HEK293 (cell line): ENCODE measurements around the gene PRXL2C.

Experiments used
- BCL11A ChIP-seq: fragments of 450-650 bp; formaldehyde crosslinking; IDR thresholded peaks from 2 replicates; pipeline ENCODE4 v1.5.1; 2016; ENCODE audit warnings: low read depth, missing biosample characterization, missing genetic modification characterization
- GFI1B ChIP-seq: fragments of 450-650 bp; formaldehyde crosslinking; IDR thresholded peaks from 2 replicates; pipeline ENCODE4 v1.5.1; 2016; ENCODE audit warnings: missing biosample characterization, missing genetic modification characterization
- GLI2 ChIP-seq: fragments of 450-650 bp; formaldehyde crosslinking; IDR thresholded peaks from 2 replicates; pipeline ENCODE4; 2017; ENCODE audit warnings: missing biosample characterization, missing genetic modification characterization, low read depth, borderline replicate concordance
- GLIS2 ChIP-seq: fragments of 450-650 bp; formaldehyde crosslinking; IDR thresholded peaks from 2 replicates; pipeline ENCODE4 v1.5.1; 2016; ENCODE audit warnings: missing biosample characterization, missing genetic modification characterization
- KLF10 ChIP-seq: fragments of 450-650 bp; IDR thresholded peaks from 2 replicates; pipeline ENCODE4 v1.5.1; 2018; ENCODE audit warnings: missing biosample characterization, mild to moderate bottlenecking, missing genetic modification characterization
- KLF7 ChIP-seq: fragments of 450-650 bp; formaldehyde crosslinking; IDR thresholded peaks from 2 replicates; pipeline ENCODE4 v1.5.1; 2016; ENCODE audit warnings: missing biosample characterization, missing genetic modification characterization, borderline replicate concordance
- MEIS1 ChIP-seq: sonication (generic); formaldehyde crosslinking; IDR thresholded peaks from 2 replicates; pipeline ENCODE4 v1.8.1; 2022; ENCODE audit warnings: missing genetic modification reagents, mild to moderate bottlenecking, borderline replicate concordance
- SP2 ChIP-seq: fragments of 450-650 bp; formaldehyde crosslinking; IDR thresholded peaks from 2 replicates; pipeline ENCODE4 v1.5.1; 2016; ENCODE audit warnings: missing biosample characterization, missing genetic modification characterization
- ZBTB1 ChIP-seq: fragments of 450-650 bp; formaldehyde crosslinking; IDR thresholded peaks from 2 replicates; pipeline ENCODE4 v1.5.1; 2016; ENCODE audit warnings: missing biosample characterization, missing genetic modification characterization
- ZBTB48 ChIP-seq: fragments of 450-650 bp; formaldehyde crosslinking; IDR thresholded peaks from 2 replicates; pipeline ENCODE4 v1.5.1; 2016; ENCODE audit warnings: missing biosample characterization, missing genetic modification characterization
- ZEB2 ChIP-seq: fragments of 450-650 bp; formaldehyde crosslinking; IDR thresholded peaks from 2 replicates; pipeline ENCODE4 v1.5.1; 2016; ENCODE audit warnings: missing biosample characterization, missing genetic modification characterization
- ZNF146 ChIP-seq: fragments of 450-650 bp; formaldehyde crosslinking; IDR thresholded peaks from 2 replicates; pipeline ENCODE4 v1.5.1; 2016; ENCODE audit warnings: missing biosample characterization, missing genetic modification characterization
- ZNF155 ChIP-seq: fragments of 450-650 bp; formaldehyde crosslinking; IDR thresholded peaks from 2 replicates; pipeline ENCODE4 v1.5.1; 2016; ENCODE audit warnings: missing biosample characterization, missing genetic modification characterization
- ZNF175 ChIP-seq: fragments of 450-650 bp; formaldehyde crosslinking; IDR thresholded peaks from 2 replicates; pipeline ENCODE4 v1.5.1; 2016; ENCODE audit warnings: missing biosample characterization, missing genetic modification characterization
- ZNF2 ChIP-seq: fragments of 450-650 bp; formaldehyde crosslinking; IDR thresholded peaks from 2 replicates; pipeline ENCODE4 v1.5.1; 2016; ENCODE audit warnings: missing biosample characterization, missing genetic modification characterization
- ZNF335 ChIP-seq: fragments of 450-650 bp; formaldehyde crosslinking; conservative IDR thresholded peaks from 2 replicates; pipeline ENCODE4 v1.5.1; 2016; ENCODE audit warnings: missing biosample characterization, missing genetic modification characterization
- ZNF521 ChIP-seq: fragments of 450-650 bp; formaldehyde crosslinking; IDR thresholded peaks from 2 replicates; pipeline ENCODE4 v1.5.1; 2017; ENCODE audit warnings: missing biosample characterization, mild to moderate bottlenecking, missing genetic modification characterization
- ZNF600 ChIP-seq: fragments of 450-650 bp; formaldehyde crosslinking; IDR thresholded peaks from 2 replicates; pipeline ENCODE4 v1.5.1; 2016; ENCODE audit warnings: missing biosample characterization, missing genetic modification characterization
- ZNF623 ChIP-seq: fragments of 450-650 bp; formaldehyde crosslinking; IDR thresholded peaks from 2 replicates; pipeline ENCODE4 v1.5.1; 2016; ENCODE audit warnings: missing biosample characterization, missing genetic modification characterization
- ZNF843 ChIP-seq: fragments of 450-650 bp; formaldehyde crosslinking; IDR thresholded peaks from 2 replicates; pipeline ENCODE4 v1.5.1; 2016; ENCODE audit warnings: missing biosample characterization, missing genetic modification characterization
- TF ChIP-seq, protein P1 (sequence below): fragments of 450-650 bp; formaldehyde crosslinking; IDR thresholded peaks from 2 replicates; pipeline ENCODE4 v1.5.1; 2017; ENCODE audit warnings: missing biosample characterization, missing genetic modification characterization
- TF ChIP-seq, protein P2 (sequence below): fragments of 450-650 bp; formaldehyde crosslinking; IDR thresholded peaks from 2 replicates; pipeline ENCODE4 v1.5.1; 2017; ENCODE audit warnings: missing biosample characterization, missing genetic modification characterization
- TF ChIP-seq, protein P3 (sequence below): fragments of 450-650 bp; formaldehyde crosslinking; IDR thresholded peaks from 2 replicates; pipeline ENCODE4 v1.5.1; 2016; ENCODE audit warnings: missing biosample characterization, missing genetic modification characterization
- TF ChIP-seq, protein P4 (sequence below): fragments of 450-650 bp; formaldehyde crosslinking; IDR thresholded peaks from 2 replicates; pipeline ENCODE4 v1.5.1; 2016; ENCODE audit warnings: missing biosample characterization, missing genetic modification characterization
- TF ChIP-seq, protein P5 (sequence below): fragments of 450-650 bp; formaldehyde crosslinking; IDR thresholded peaks from 2 replicates; pipeline ENCODE4 v1.5.1; 2016; ENCODE audit warnings: missing biosample characterization, missing genetic modification characterization, borderline replicate concordance
- TF ChIP-seq, protein P6 (sequence below): fragments of 450-650 bp; formaldehyde crosslinking; IDR thresholded peaks from 2 replicates; pipeline ENCODE4 v1.5.1; 2016; ENCODE audit warnings: missing biosample characterization, missing genetic modification characterization

Gene PRXL2C

DNA sequence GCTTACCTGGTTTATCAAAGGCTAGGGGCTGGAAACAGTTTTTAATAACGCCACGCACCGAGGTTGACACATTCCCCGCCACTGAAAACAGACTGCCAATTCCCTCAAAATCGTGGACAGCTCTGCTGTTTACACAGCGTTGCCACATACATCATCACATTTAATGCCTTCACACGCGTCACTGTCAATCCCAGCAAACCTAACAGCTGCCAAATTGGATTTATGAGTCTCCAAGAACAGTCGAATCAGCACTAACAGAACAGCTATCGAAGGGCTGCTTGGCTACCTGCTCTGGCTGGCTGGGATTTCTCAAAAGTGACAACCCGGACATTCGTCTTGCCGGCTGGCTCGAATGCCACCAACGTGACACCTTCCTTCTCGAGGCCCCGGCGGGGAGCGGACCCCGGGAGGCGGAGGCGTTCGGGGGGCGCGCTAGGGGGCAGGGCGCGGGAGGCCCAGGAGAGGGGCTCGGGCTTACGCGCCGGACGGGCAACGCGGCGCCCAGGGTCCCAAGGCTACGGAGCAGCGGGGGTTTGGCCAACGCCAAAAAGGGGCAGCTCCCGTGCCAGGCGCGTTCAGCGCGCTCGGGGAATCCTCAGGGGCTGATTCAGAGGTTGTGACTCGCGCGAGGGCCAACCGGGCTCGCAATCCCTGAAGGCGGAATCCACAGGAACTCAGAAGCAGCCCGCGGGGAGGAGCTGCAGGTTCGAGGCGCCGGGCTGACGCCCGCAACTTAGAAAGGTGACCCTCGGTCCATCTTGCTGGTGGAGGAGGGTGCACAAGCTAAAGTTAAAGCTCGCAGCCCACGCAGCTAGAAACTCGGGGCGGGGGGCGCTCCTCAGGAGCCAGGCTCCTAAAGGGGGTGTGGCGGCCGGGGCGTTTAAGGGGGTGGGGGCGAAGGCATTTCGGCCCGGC, 36.7 kb downstream of the PRXL2C start (continued):
- TF ChIP-seq, protein P1, sequence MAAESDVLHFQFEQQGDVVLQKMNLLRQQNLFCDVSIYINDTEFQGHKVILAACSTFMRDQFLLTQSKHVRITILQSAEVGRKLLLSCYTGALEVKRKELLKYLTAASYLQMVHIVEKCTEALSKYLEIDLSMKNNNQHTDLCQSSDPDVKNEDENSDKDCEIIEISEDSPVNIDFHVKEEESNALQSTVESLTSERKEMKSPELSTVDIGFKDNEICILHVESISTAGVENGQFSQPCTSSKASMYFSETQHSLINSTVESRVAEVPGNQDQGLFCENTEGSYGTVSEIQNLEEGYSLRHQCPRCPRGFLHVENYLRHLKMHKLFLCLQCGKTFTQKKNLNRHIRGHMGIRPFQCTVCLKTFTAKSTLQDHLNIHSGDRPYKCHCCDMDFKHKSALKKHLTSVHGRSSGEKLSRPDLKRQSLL (tag by site-specific recombination): no peak
- TF ChIP-seq ZNF155 (tag by site-specific recombination) (no peak), ZNF521 (tag by site-specific recombination) (no peak), SP2 (tag by site-specific recombination) (peak; percentile 52), GLIS2 (tag by site-specific recombination) (peak; percentile 94), BCL11A (tag by site-specific recombination) (0 out of 2 replicates have a peak, but pooled peaks have one; percentile 28), GLI2 (tag by site-specific recombination) (no peak), ZNF146 (tag by site-specific recombination) (no peak), ZNF335 (tag by site-specific recombination) (peak; percentile 85), ZNF175 (no peak), GFI1B (tag by site-specific recombination) (peak; percentile 98), ZBTB48 (tag by site-specific recombination) (peak; percentile 44), ZNF843 (tag by site-specific recombination) (peak; percentile 79), ZEB2 (tag by site-specific recombination) (no peak; the same call in none of the 2 replicates), ZNF600 (tag by site-specific recombination) (peak; percentile 74), ZBTB1 (tag by site-specific recombination) (no peak), ZNF2 (tag by site-specific recombination) (peak; percentile 52; the same call in 1 of the 2 replicates), ZNF623 (tag by site-specific recombination) (no peak), MEIS1 (peak; percentile 86), KLF10 (tag by site-specific recombination) (peak; percentile 56; the same call in 1 of the 2 replicates), KLF7 (tag by site-specific recombination) (no peak)
- TF ChIP-seq, protein P2, sequence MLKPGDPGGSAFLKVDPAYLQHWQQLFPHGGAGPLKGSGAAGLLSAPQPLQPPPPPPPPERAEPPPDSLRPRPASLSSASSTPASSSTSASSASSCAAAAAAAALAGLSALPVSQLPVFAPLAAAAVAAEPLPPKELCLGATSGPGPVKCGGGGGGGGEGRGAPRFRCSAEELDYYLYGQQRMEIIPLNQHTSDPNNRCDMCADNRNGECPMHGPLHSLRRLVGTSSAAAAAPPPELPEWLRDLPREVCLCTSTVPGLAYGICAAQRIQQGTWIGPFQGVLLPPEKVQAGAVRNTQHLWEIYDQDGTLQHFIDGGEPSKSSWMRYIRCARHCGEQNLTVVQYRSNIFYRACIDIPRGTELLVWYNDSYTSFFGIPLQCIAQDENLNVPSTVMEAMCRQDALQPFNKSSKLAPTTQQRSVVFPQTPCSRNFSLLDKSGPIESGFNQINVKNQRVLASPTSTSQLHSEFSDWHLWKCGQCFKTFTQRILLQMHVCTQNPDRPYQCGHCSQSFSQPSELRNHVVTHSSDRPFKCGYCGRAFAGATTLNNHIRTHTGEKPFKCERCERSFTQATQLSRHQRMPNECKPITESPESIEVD (tag by site-specific recombination): no peak
- TF ChIP-seq, protein P3, sequence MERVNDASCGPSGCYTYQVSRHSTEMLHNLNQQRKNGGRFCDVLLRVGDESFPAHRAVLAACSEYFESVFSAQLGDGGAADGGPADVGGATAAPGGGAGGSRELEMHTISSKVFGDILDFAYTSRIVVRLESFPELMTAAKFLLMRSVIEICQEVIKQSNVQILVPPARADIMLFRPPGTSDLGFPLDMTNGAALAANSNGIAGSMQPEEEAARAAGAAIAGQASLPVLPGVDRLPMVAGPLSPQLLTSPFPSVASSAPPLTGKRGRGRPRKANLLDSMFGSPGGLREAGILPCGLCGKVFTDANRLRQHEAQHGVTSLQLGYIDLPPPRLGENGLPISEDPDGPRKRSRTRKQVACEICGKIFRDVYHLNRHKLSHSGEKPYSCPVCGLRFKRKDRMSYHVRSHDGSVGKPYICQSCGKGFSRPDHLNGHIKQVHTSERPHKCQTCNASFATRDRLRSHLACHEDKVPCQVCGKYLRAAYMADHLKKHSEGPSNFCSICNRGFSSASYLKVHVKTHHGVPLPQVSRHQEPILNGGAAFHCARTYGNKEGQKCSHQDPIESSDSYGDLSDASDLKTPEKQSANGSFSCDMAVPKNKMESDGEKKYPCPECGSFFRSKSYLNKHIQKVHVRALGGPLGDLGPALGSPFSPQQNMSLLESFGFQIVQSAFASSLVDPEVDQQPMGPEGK: peak; percentile 50; the same call in 1 of the 2 replicates
- TF ChIP-seq, protein P4, sequence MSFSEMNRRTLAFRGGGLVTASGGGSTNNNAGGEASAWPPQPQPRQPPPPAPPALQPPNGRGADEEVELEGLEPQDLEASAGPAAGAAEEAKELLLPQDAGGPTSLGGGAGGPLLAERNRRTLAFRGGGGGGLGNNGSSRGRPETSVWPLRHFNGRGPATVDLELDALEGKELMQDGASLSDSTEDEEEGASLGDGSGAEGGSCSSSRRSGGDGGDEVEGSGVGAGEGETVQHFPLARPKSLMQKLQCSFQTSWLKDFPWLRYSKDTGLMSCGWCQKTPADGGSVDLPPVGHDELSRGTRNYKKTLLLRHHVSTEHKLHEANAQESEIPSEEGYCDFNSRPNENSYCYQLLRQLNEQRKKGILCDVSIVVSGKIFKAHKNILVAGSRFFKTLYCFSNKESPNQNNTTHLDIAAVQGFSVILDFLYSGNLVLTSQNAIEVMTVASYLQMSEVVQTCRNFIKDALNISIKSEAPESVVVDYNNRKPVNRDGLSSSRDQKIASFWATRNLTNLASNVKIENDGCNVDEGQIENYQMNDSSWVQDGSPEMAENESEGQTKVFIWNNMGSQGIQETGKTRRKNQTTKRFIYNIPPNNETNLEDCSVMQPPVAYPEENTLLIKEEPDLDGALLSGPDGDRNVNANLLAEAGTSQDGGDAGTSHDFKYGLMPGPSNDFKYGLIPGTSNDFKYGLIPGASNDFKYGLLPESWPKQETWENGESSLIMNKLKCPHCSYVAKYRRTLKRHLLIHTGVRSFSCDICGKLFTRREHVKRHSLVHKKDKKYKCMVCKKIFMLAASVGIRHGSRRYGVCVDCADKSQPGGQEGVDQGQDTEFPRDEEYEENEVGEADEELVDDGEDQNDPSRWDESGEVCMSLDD (tag by site-specific recombination): no peak
- TF ChIP-seq, protein P5, sequence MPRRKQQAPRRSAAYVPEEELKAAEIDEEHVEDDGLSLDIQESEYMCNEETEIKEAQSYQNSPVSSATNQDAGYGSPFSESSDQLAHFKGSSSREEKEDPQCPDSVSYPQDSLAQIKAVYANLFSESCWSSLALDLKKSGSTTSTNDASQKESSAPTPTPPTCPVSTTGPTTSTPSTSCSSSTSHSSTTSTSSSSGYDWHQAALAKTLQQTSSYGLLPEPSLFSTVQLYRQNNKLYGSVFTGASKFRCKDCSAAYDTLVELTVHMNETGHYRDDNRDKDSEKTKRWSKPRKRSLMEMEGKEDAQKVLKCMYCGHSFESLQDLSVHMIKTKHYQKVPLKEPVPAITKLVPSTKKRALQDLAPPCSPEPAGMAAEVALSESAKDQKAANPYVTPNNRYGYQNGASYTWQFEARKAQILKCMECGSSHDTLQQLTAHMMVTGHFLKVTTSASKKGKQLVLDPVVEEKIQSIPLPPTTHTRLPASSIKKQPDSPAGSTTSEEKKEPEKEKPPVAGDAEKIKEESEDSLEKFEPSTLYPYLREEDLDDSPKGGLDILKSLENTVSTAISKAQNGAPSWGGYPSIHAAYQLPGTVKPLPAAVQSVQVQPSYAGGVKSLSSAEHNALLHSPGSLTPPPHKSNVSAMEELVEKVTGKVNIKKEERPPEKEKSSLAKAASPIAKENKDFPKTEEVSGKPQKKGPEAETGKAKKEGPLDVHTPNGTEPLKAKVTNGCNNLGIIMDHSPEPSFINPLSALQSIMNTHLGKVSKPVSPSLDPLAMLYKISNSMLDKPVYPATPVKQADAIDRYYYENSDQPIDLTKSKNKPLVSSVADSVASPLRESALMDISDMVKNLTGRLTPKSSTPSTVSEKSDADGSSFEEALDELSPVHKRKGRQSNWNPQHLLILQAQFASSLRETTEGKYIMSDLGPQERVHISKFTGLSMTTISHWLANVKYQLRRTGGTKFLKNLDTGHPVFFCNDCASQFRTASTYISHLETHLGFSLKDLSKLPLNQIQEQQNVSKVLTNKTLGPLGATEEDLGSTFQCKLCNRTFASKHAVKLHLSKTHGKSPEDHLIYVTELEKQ (tag by site-specific recombination): peak; percentile 95; the same call in 1 of the 2 replicates
- TF ChIP-seq, protein P6, sequence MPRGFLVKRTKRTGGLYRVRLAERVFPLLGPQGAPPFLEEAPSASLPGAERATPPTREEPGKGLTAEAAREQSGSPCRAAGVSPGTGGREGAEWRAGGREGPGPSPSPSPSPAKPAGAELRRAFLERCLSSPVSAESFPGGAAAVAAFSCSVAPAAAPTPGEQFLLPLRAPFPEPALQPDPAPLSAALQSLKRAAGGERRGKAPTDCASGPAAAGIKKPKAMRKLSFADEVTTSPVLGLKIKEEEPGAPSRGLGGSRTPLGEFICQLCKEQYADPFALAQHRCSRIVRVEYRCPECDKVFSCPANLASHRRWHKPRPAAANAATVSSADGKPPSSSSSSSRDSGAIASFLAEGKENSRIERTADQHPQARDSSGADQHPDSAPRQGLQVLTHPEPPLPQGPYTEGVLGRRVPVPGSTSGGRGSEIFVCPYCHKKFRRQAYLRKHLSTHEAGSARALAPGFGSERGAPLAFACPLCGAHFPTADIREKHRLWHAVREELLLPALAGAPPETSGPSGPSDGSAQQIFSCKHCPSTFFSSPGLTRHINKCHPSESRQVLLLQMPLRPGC: peak; percentile 79
